SHP77 (cell line): ENCODE data around the gene CPM.
"Not testable (repeated sequence)": the region's sequence is repeated elsewhere in the genome, so short reads cannot be mapped to it uniquely, and the experiment has no call there.

Source experiments
- DNase-seq, 2 experiments: peaks; one replicate each; lab custom pipeline; 2025; lab: John Stamatoyannopoulos, UW

The CPM gene

DNA sequence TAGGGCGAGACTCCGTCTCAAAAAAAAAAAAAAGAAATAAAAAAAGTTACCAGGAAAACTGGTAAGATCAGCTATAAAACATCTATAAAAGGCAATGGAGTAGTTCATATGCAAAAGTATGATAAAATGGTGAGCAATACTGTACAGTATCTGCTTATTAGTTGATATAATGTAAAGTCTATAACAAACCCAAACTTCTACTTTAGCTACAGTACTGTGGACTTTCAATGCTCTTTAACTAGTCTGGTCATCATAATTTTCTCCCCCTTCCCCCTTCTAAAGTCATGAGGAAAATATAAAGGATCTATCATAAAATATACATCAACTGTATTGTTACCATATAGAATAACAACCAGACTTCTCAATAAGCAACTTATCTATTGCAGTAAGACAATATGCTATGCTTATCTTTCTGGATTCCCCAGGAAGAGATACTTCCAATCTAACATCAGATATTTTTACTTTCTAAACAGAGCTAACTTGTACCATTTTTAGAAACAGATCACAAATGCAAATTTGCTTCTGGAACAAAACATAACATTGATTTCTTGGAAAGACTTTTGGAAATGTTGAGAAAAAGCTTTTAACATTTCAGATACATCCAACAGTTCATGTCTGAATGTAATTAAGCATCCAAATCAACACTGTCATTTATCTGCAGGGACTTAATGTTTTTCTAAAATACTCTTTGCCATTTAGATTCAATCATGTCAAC, 81.2 kb downstream of the CPM start:
- DNase-seq: no peak

DNA sequence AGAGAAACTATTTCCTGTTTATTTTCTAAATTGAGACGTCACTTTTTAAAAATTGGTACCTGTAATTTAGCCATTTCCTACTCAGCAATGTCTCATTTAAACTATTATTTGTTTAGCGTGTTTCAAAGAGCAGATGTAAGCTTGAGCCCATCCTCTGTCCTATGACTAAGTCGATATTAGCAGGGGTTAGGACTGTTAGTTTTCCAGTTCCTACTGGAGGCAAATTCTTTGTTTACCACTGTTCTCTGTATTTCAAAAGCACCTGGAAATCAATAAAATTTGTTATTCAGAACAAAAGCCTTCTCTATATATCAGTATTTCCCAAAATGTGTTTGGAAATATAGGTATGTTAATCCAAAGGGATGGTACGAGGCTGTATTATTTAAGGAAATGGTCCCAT, 82.6 kb downstream of the CPM start:
- no peak for DNase-seq

DNA sequence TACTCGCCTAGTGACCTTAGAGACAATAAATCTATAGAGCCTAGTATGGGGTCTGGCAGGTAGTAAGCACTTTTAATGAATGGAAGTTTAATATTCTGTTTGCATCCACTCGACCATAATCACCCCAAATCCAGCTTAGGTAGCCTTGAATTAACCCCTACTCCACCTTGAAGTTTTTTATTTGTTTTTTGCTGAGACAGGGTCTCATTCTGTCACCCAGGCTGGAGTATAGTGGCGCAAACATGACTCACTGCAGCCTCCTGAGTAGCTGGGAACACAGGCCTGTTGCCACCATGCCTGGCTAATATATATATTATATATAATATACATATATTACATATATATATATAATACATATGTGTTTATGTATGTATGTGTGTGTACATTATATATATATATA, 86.2 kb downstream of the CPM start:
- DNase-seq: no peak

DNA sequence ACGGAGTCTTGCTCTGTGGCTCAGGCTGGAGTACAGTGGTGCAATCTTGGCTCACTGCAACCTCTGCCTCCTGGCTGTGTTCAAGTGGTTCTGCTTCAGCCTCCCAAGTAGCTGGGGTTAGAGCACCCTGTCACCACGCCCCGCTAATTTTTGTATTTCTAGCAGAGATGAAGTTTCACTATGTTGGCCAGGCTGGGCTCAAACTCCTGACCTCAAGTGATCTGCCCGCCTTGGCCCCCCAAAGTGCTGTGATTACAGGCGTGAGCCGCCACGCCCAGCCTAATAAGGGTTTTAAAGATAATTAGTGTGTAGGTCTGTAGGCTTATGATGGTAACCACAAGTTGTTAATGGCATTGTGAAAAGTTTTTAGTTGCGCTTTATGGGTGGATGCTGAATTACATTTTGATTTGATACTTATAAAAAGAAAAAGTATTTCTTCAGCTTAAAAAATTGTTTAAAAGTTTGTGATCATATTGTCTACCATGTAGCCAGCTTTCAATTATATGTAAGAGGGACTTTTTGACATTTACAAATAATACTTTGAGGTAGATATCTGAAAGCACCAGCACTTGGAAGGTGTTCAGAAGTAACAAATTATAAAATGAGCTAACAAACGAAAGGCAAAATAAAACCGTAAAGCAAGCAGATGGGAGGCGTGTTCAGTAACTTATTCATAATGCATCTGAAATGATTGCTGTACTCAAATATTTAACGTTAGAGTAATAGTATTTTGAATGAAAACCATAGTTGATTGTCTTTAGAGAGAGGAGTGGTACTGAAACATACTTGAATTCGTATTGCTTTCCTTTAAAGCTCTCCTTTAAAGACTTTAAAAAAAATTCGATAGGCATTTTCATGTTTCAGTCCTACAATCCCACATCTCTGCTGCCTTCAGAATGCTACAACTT, 87.9 kb downstream of the CPM start:
- no peak for DNase-seq

DNA sequence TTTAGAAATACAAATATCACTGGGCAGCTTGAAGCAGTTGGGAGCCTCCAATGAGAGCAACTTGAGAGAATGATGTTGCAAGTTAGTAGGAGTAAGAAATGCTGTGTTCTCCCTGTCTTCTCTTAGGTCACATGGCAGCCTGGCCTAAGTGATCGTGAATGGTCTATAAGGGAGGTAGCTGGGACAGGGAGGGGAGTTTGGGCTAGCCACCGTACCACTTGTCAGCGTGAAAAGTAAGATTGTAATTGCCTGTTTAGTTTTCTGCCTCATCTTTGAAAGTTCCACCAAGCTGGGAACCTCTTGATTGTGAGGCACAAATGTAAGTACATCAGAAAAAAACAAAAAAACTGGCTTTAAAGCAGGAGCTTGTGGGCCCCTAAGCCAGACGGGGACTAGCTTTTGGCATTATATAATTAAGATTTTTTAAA, 88.6 kb downstream of the CPM start:
- DNase-seq: no peak

DNA sequence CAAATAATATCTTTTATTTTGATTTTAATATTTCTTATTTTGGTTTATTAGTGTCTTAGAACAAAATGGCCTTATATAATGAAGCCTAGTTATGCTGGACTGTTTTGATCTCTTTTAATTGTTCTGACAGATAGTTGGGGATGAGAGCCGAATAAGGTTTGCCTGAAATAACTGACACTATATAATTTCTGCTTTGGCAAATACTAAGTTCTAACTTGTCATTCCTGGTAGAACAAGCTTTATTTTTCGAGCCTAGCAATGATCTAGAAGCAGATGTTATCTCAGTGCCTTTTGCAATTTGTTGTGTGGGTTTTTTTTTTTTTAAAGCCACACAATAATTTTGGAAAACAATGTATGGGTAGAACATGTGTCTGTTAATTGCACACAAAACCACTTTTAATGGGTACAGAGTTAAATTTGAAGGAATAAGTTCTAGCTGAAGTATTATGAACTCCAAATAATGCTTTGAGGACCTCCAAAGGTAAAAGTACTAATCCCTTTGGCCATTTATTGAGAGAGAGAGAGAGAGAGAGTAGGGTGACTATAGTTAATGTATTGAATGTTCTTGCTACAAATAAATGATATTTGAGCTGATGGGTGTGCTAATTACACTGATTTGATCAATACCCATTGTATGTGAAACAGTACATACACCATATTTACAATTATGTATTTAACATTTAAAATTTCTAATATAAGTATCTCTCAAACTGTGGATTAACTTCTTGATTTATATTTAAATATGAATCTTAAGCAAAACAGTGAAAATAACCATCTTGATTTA, 90.0 kb downstream of the CPM start:
- no peak for DNase-seq

DNA sequence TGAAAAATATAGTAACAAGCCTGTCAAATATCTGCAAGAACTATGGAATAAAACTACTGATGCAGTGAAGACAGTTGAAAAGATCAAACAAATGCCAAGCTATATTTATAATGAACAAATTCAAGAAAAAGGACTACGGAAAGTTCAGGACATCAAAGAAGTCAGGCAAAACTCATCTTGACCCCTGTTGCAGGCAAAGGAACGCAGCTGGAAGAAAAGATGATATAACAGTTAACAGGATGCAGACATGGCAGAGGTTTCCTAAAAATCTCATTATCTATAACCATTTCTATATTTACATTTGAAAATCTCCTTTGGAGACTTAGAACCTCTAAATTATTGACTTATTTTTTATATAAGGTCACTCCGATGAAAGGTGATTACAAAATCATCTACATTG, 90.8 kb downstream of the CPM start:
- no peak for DNase-seq

DNA sequence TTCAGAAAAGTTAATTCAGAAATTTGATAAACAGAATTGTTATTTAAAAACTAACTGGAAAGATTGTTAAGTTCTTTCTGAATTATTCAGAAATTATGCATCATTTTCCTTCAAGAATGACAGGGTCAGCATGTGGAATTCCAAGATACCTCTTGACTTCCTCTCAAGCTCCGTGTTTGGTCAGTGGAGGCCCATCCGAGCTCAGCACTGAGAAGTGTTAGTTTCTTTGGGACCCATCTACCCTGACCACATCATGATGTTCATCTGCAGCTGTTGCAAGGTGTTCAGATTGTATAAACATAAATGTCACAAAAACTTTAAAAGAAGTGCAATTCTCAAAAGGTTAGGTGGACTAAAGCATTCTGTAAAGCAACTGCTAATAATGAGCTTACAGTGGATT, 91.3 kb downstream of the CPM start:
- no peak for DNase-seq

DNA sequence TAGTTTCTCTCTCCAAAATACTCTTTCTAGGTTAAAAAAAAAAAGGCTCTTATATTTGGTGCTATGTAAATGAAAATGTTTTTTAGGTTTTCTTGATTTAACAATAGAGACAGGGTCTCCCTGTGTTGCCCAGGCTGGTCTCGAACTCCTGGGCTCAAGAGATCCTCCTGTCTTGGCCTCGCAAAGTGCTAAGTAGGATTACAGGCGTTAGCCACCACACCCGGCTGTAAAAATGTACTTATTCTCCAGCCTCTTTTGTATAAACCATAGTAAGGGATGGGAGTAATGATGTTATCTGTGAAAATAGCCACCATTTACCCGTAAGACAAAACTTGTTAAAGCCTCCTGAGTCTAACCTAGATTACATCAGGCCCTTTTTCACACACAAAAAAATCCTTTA, 91.8 kb downstream of the CPM start:
- DNase-seq: not testable (repeated sequence)

DNA sequence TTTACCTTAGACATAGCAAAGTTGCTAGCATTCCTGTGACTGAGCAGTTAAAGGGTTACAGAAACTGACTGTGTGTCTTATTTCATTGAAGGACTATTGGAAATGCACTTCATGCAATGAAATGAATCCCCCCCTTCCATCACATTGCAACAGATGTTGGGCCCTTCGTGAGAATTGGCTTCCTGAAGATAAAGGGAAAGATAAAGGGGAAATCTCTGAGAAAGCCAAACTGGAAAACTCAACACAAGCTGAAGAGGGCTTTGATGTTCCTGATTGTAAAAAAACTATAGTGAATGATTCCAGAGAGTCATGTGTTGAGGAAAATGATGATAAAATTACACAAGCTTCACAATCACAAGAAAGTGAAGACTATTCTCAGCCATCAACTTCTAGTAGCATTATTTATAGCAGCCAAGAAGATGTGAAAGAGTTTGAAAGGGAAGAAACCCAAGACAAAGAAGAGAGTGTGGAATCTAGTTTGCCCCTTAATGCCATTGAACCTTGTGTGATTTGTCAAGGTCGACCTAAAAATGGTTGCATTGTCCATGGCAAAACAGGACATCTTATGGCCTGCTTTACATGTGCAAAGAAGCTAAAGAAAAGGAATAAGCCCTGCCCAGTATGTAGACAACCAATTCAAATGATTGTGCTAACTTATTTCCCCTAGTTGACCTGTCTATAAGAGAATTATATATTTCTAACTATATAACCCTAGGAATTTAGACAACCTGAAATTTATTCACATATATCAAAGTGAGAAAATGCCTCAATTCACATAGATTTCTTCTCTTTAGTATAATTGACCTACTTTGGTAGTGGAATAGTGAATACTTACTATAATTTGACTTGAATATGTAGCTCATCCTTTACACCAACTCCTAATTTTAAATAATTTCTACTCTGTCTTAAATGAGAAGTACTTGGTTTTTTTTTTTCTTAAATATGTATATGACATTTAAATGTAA, 93.5 kb downstream of the CPM start:
- DNase-seq: no peak

DNA sequence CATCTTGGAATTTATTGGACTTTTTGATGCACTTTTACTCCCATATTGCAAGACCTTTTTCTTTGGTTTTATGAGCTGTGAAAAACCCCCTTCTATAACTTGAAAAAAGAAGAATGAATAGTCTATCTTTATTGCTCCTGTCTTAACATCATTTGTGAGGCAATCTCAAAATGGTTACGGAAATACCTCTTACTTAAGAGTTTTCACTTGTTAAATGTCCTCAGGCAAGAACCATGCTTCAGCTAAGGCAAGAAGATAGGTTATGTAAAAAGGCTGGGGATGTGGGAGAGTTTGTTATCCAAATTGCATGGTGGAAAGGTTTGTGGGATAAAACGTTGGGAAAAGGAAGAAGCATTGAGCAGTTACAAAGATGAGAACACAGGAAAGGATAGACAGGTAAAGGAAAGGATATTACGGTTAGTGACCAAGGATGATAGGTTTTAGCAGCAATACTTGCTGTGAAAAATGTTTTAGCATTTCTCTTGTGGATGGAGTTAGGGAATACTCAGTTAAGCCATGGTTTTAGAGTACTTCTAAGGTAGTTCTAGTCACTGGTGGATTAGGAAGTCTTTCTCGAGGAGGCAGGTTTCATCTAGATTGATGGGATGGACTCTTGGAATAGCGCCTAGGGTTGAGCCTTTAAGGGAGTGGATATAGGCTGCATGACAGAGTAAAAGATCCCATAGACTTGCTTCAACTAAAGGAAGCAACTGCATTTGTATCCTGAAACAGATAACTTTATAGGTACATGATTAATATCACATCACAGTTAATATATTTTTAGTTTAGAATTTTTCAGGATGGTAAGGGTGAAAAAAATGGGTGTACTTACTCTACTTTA, 94.7 kb downstream of the CPM start:
- no peak for DNase-seq

DNA sequence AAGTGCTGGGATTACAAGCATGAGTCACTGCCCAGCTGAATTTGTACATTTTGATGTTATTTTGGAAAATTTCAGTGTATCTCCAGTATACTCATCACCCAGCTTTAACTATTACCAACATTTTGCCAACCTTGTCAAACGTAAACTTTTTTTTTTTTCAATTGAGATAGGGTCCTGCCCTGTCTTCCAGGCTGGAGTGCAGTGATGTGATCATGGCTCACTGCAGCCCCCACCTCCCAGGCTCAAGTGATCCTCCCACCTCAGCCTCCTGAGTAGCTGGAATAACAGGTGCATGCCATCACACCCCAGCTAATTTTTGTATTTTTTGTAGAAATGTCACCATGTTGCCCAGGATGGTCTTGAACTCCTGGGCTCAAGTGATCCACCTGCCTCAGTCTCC, 95.8 kb downstream of the CPM start:
- DNase-seq: no peak

DNA sequence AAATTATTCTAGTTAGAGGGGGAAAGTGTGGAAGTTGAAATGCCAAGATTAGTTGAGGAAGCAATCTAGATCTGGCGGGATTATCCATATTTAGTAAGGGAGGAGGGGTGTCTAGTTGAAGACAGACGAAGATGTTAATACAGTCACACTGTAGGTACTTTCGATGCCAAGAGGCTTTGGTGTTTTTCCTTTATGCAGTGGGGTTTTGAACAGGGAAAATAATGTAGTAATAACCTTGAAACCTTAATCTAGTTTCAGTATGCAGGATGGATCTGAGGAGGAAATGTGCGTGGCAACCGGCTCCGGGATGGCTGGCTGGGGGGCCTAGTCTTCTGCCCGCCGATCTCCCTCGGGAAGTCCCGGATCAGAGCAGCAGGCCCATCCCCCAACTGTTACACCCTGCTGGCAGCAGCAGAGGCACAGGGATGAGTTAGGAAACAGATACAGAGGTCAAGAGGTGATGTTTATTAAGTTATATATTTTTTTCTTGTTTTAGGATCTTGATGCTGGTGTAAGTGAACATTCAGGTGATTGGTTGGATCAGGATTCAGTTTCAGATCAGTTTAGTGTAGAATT, 97.5 kb downstream of the CPM start:
- no peak for DNase-seq

DNA sequence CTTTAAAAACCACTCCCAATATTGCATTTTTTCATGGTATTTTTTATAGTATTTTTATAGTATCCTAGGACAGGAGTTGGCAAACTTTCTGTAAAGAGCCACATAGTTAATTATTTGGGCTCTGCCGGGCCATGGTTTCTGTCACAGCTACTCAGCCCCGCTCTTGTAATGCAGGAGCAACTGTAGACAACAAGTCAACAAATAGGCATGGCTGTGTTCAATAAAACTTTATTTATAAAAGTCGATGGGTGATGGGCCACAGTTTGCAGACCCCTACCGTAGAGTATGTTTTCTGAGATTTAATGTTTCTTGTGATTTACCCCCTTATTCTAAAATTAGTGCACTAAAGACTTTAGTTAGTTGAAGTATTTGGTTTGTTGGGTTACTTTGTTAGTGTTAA, 99.5 kb downstream of the CPM start:
- no peak for DNase-seq

DNA sequence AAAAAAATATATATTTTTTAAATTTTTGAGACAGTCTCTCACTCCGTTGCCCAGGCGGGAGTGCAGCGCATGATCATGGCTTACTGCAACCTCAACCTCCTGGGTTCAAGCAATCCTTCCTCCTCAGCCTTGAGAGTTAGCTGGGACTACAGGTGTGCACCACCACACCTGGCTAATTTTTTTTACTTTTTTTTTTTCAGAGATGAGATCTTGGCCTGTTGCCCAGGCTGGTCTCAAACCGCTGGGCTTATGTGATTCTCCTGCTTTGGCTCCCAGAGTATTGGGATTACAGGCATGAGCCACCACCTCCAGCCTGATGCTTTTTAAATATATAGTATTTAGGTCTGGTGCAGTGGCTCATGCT, 100.5 kb downstream of the CPM start:
- no peak for DNase-seq

DNA sequence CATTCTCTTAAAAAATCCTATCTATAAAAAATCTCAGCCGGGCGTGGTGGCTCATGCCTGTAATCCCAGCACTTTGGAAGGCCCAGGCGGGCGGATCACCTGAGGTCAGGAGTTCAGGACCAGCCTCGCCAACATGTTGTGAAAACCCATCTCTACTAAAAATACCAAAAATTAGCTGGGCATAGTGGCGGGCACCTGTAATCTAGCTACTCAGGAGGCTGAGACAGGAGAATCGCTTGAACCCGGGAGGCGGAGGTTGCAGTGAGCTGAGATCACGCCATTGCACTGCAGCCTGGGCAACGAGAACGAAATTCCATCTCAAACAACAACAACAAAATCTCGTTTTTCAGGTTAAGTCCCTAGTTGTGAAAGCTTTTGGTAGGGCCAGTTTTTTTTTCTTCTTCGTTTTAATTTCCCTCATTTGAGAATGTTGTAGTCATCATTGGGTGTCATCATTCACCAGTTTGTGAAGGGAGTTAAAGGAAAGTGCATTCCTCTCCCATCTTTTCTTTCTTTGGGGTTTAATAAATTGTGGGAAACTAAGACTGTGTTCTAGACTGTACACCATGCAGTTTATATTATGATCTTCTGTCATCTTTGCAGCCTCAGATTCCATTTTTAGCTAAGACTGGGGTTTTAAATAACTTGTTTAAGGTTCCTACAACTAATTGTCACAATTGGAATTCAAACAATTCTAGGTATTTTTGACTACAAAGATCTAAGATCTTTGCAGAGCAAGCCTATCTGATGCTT, 101.0 kb downstream of the CPM start:
- no peak for DNase-seq

DNA sequence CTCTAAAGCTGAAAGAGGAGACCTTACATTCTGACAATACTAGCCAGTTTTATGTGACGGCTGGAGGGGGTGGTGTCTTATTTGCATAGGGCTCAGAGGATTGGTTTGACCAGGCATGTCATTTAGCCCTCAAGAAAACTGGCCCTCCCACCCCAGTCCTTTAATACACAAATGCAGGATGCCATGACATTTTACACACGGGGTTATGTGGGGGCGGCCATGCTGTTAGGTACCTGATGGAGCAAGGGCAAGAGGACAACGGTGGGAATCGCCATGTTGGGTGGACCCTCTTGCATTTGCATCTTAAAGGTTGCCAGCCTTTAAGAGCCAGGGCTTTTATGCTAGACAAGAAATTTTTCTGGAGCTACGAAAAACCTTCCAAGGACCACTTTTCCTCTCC, 101.7 kb downstream of the CPM start:
- DNase-seq: no peak

DNA sequence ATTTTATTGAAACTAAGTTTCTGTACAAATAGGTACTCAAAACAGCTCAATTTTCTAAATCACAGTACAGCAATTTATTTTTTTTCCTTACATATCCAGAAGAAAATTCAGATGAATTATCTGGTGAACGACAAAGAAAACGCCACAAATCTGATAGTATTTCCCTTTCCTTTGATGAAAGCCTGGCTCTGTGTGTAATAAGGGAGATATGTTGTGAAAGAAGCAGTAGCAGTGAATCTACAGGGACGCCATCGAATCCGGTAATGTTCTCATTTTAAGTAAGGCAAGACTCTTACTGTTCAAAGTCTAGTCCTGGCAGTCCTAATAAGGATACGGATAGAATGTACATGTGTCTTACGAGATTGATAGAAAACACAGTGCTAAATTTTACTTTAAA, 104.3 kb downstream of the CPM start:
- no peak for DNase-seq

DNA sequence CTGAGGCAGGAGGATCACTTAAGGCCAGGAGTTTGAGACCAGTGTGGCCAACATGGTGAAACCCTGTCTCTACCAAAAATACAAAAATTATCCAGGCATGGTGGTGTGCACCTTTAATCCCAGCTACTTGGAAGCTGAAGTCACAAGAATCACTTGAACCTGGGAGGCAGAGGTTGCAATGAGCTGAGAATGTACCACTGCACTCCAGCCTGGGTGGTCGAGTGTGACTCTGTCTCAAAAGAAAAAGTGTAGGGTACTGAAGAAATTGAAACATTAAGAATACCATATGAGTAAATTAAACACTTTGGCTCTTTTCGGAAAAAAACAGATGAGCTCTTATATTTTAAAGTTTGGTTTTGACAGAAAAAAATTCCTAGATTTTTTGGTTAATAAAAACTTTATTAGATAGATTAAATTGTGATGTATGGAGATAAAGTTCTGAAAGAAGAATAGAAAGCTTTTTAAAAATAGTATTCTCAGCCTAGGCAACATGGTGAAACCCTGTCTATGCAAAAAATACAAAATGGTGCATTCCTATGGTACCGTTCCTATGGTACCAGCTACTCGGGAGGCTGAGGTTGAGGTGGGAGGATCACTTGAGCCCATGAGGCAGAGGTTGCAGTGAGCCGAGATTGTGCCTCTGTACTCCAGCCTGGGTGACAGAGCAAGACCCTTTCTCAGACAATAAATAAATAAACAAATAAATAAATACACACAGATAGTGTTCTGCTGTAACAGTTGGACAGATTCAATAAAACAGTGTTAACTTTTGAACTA, 104.9 kb downstream of the CPM start:
- no peak for DNase-seq
